GM19240 (cell line): Measurements from ENCODE around the gene WDR12.
A peak's percentile ranks its signal among the peaks of the same experiment; 100 is the strongest.
"Not testable (repeated sequence)": the region's sequence is repeated elsewhere in the genome, so short reads cannot be mapped to it uniquely, and the experiment has no call there.

Source experiments
- DNase-seq: peaks from one replicate; pipeline ENCODE4 v3.0.0; 2011; ENCODE audit warnings: low spot score; ENCODE audit not compliant: insufficient read length

WDR12 gene

DNA sequence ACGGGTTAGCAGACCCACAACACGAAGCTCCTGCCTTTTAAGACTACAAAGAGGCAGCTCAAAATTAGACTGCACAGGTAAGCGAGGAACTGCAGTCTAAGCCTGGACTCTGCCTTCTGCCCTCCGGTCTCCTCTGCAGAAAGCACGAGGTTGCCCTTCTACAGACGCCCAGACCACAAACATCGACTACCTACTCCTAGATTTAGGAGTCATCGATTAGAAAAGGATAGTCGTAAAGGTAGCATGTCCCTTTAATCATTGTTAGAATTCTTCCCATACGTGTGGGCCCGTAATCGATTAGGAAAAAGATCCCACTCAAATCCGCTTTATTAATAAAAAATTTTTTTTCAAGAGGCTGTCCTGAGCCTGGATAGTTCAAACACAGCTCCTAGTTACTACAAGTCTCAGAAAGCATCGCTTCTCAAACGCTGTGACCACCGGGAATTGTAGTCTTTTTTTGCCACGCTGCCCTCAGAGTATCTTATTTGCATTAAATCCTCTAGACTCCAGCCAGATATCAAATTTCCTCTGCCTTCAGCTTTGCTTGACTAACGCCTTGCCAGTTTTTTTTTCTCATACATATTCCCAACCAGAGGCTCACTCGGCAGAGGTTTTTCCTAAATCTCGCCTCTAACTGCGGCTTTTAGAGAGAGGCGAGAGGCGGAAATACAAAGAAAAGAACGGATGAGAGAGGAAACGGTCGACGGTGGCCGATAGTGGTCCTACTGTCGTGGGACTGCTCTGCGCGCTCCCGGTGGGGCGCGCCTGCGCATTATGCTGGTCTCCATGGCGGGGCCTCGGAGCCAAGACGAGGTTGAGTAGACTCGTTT is at the start of gene WDR12, which contains the start of gene CARF:
WDR12 (minus strand) TSS at position 162 of the 830 bp plus-strand sequence. CDS start 197 bp downstream, outside the sequence.
CARF (plus strand) TSS at position 764 of the 830 bp plus-strand sequence. CDS start 29,628 bp downstream, outside the sequence.
- peak; percentile 65 for DNase-seq

GRCh38 chr2:202960524-202960923 is 49.1 kb upstream of the WDR12 start:
- no peak for DNase-seq

DNA sequence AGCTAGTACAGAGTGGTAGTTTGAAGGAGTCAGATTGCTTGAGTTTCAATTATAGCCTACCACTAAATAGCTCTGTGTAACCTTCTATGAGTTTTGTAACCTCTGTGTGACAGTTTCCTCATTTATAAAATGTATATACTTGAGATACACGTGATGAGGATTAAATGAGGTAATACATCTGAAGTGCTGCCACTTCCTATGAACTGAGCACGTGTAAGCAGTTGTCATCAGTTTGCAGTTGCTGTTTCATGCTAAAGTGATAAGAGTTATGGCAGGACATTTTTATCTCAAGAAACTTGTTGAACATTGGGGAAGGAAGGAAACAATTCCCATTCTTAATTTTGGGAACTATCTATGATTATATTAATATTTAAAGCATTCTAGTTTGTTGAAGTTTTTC is 39.1 kb upstream of the WDR12 start:
- DNase-seq: no peak

- not testable (repeated sequence) for DNase-seq
These were observed 37.9 kb upstream of the WDR12 start for GRCh38 chr2:202949333-202949732.

DNA sequence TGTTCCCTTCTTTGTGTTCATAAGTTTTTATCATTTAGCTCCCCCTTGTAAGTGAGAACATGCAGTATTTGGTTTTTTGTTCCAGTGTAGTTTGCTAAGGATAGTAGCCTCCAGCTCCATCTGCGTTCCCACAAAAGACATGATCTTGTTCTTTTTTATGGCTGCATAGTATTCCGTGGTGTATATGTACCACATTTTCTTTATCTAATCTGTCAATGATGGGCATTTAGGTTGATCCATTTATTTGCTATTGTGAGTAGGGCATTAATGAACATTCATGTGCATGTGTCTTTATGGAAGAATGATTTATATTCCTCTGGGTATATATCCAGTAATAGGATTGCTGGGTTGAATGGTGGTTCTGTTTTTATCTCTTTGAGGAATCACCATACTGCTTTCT is 34.0 kb upstream of the WDR12 start:
- DNase-seq: no peak

DNA sequence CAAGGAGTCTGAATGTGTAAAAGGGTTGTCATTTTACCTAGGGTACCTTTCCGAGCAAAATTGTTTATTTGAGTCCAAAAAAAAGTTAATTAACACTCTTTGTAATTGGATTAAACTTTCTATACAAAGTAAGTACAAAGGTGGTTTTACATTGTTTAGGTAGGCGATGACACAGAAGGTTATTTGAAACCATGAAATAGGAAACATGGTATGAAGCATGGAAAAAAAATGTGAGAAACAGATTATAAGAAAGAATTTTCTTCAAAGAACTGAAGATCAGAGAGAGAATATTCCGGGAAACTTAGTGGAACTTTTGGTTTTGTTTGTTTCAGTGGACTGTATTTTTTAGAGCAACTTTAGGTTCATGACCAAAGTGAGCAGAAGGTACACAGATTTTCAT is 33.3 kb upstream of the WDR12 start:
- DNase-seq: no peak

DNA sequence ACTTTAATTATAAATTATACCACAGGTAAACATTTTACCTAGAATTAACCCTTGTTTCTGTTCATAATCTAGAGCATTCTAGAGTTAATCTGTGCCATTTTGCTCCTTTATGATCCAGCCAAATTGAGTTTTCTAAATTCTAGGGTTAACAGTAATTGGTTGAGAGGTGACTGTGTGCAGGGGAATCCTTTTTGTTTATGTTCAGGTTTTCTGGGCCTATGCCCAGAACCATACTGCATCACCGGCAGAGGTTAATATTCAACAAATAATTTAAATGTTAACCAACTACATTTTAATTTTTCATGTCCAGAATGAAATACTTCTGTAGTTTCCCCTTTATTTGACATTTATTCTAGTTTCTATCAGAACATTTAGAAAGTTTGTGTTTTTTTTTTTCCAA is 32.9 kb upstream of the WDR12 start:
- DNase-seq: no peak

- no peak for DNase-seq
These were observed 30.3 kb upstream of the WDR12 start for GRCh38 chr2:202941771-202942170.

- DNase-seq: no peak
These were observed 27.5 kb upstream of the WDR12 start for GRCh38 chr2:202938960-202939359.

GRCh38 chr2:202934456-202934855 is 23.0 kb upstream of the WDR12 start:
- no peak for DNase-seq

DNA sequence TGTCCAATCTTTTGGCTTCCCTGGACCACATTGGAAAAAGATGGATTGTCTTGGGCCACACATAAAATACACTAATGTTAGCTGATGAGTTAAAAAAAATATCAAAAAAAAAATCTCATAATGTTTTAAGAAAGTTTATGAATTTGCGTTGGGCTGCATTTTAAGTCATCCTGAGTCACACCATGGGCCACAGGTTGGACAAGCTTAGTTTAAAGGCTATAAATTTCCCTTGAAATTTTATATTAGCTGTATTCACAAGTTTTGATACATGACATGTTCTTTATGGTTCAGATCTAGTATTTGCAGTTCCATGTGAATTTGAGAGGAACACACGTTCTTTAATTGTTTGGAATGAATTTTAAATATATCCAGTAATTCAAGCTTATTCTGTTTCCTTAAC is 22.5 kb upstream of the WDR12 start:
- DNase-seq: no peak

- no peak for DNase-seq
These were observed 21.7 kb upstream of the WDR12 start for GRCh38 chr2:202933139-202933510.

DNA sequence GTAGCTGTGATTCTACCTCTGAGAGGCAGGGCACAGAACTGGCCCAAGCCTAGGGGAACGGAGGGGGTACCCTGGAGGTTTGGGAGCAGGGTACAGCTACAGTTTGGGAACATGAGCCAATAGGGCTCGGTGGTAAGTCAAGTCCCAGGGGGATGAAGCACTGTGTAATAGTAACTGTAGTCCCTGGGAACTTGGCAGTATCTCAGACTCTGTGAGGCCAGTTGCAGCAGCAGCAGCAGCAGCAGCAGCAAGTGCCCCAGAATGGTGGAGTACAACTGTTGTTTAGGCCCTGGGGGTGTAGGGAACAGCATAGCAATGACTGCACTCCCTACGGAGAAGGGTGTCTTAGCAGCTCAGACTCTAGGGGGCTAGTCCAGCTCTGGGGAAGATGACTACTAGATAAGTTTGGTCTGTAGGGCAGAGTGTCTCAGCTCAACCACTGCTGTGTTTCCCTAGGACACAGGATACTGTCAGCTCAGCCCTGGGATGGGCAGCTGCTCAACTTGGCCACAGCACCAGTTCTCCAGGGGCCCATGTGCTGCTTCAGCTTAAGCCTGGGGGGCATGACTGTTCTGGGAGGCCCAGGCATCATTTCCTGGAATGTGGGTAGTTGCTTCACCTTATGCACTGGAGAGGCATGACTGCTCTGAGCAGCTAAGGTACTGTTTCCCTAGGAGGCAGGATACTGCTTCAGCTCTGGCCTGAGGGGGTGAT is 21.1 kb upstream of the WDR12 start:
- no peak for DNase-seq

DNA sequence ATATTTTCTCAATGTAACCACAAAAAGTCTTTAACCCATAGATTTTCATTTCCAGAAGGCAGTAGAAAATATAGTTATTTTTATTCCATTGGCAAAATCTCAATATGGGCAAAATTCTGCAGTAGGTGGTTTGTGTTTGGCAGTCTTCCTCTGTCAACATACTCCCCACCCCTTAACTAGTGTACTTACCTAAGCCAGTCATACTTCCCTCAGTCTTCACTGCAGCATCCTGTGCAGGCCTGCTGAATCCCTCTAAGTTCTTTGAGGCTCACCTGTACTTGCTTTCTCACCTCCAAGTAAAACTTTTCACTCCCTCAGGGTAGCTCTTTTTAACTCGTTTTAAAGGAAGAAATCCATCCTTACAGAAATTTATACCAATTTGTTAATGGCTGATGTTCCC is 7.4 kb upstream of the WDR12 start:
- DNase-seq: no peak

DNA sequence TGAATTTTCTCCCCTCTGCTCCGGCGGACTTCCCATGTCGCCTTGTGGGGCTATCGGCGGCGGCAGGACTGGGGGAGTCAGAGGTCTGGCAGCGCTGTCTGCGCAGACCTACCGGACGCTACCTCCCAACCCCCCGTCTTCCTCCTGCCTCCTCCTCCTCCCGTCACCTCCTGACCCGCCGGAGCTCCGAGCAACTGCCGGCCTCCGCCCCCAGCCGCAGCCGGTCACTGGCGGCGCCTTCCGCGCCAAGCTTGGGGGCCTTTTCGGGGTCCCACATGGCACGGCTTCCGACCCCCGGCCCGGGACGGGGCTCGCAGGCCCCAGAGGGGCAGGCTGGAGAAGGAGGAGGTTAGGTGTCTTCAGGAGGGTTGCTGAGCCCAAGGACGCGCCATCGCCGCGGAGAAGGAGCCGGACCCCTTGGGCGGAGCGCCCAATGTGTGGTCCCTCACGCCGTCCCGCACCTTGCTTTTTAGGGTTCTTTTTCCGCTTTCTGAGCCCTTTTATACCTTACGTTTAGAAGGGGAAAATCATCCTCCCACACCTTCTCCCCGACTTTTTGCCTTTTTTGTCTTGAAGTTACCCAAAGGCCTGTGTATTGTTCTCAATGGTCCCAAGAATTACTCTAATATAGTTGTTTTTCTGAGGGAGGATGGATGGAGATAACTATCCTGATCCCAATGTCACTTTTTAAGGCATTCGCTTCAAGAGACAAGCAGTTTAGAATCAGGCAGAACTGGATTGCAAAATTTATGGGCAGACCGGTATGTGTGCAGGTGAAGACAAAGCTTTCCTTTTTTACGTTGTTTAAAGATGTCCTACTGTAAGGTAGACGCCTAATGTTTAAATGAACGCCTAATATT is 1.1 kb upstream of the WDR12 start:
- DNase-seq: not testable (repeated sequence)

- DNase-seq: no peak
These were observed 316 bp downstream of the WDR12 start for GRCh38 chr2:202911203-202911511.

GRCh38 chr2:202910698-202911097 is 775 bp downstream of the WDR12 start:
- no peak for DNase-seq

GRCh38 chr2:202910250-202910649 is 1.2 kb downstream of the WDR12 start:
- DNase-seq: not testable (repeated sequence)

GRCh38 chr2:202909394-202910192 is 1.9 kb downstream of the WDR12 start:
- no peak for DNase-seq

- DNase-seq: no peak
These were observed 3.3 kb downstream of the WDR12 start for GRCh38 chr2:202908186-202908585.

DNA sequence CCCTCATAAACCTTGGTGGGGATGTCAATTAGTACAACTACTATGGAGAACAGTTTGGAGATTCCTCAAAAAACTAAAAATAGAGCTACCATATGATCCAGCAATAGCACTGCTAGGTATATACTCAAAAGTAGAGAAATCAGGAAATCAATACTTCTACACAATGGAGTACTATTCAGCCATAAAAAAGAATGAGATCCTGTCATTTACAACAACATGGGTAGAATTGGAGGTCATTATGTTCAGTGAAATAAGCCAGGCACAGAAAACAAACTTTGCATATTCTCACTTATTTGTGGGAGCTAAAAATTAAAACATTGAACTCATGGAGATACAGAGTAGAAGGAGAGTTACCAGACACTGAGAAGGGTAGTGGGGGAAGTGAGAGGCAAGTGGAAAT is 6.0 kb downstream of the WDR12 start:
- DNase-seq: not testable (repeated sequence)
